Right ventricle myocardium inferior (tissue), 1 donor: ENCODE results near the gene TXNDC11. TPM values are rescaled to one million over a fixed set of nuclear protein-coding genes. Genes with fewer than 3 reads are reported as not detected.

Experiments
- ATAC-seq: fragments of 200-7000 bp; cut with Tn5 transposase; one replicate; pipeline ENCODE4 v1.9.1; 2020; ENCODE audit warnings: mild to moderate bottlenecking, moderate library complexity
- DNase-seq: peaks from one replicate; pipeline ENCODE4 v3.0.0; 2021; ENCODE audit errors: missing footprints
- intact Hi-C: fragments of 100-400 bp; cut with DNase I; formaldehyde crosslinking; loops from one replicate; pipeline ENCODE4 v1.11.0; 2022
- total RNA-seq: library from RNA; stranded (reverse); fragmentation: NEBNext Ultra II Directional; extraction: Animal tissue kit (Norgen Biotek cat#: 25700); gene quantifications from one replicate; pipeline ENCODE4 v1.2.1, GENCODE V29; 2021
- donor health status: DM: no; HTN: yes; CAD: no; lungs with severe emphysema.

Gene TXNDC11
- total RNA-seq, 1 donor from 2014 or later = 20.3 TPM

- intact Hi-C loops = no loop called here
- DNase-seq (no peak), ATAC-seq (no peak)
Observed at GRCh38 chr16:11681976-11682654, 60.5 kb downstream of the TXNDC11 start.

GRCh38 chr16:11681556-11681955 is 61.1 kb downstream of the TXNDC11 start:
- no peak for ATAC-seq

GRCh38 chr16:11679941-11680911 is 62.4 kb downstream of the TXNDC11 start:
- DNase-seq (no peak), ATAC-seq (no peak)
- intact Hi-C loops = no loop called here

More at GRCh38 chr16:11681556-11681955, 61.1 kb downstream of the TXNDC11 start:
- intact Hi-C loops = no loop called here
- DNase-seq = no peak

- DNase-seq (no peak), ATAC-seq (no peak)
- intact Hi-C loops = no loop called here
Observed at GRCh38 chr16:11679250-11679649, 63.4 kb downstream of the TXNDC11 start.

- DNase-seq (no peak), ATAC-seq (no peak)
- intact Hi-C loops = no loop called here
Observed at GRCh38 chr16:11677959-11678881, 64.4 kb downstream of the TXNDC11 start.

- no peak for DNase-seq
- intact Hi-C loops = no loop called here
- ATAC-seq = no peak
Observed at GRCh38 chr16:11677451-11677951, 65.2 kb downstream of the TXNDC11 start.

GRCh38 chr16:11676799-11677198 is 65.9 kb downstream of the TXNDC11 start:
- intact Hi-C loops = no loop called here
- ATAC-seq (no peak), DNase-seq (no peak)

- intact Hi-C loops = no loop called here
- no peak for DNase-seq
Observed at GRCh38 chr16:11675561-11676511, 66.8 kb downstream of the TXNDC11 start.

GRCh38 chr16:11674818-11675560 is 67.7 kb downstream of the TXNDC11 start:
- no peak for ATAC-seq
- no peak for DNase-seq
- intact Hi-C loops = loop anchor here (5.0 kb wide), 1 partner anchor 37 kb away; no protein-coding TSS in a partner anchor

More at GRCh38 chr16:11675561-11676511, 66.8 kb downstream of the TXNDC11 start:
- ATAC-seq = no peak

- ATAC-seq (peak; percentile 14), DNase-seq (no peak)
- intact Hi-C loops = loop anchor here (5.0 kb wide), 1 partner anchor 38 kb away; no protein-coding TSS in a partner anchor
Observed at GRCh38 chr16:11674001-11674817, 68.4 kb downstream of the TXNDC11 start.

GRCh38 chr16:11673091-11674000 is 69.3 kb downstream of the TXNDC11 start:
- ATAC-seq = no peak
- no peak for DNase-seq
- intact Hi-C loops = loop anchor here (5.0 kb wide), 1 partner anchor 39 kb away; no protein-coding TSS in a partner anchor

GRCh38 chr16:11672206-11673090 is 70.2 kb downstream of the TXNDC11 start:
- intact Hi-C loops = loop anchor here (5.0 kb wide), 1 partner anchor 40 kb away; no protein-coding TSS in a partner anchor
- no peak for DNase-seq
- ATAC-seq = no peak

- intact Hi-C loops = loop anchor here (5.0 kb wide), 1 partner anchor 41 kb away; no protein-coding TSS in a partner anchor
- DNase-seq = no peak
Observed at GRCh38 chr16:11671676-11672075, 71.0 kb downstream of the TXNDC11 start.

GRCh38 chr16:11671271-11671670 is 71.4 kb downstream of the TXNDC11 start:
- intact Hi-C loops = loop anchor here (5.0 kb wide), 1 partner anchor 41 kb away; no protein-coding TSS in a partner anchor
- DNase-seq = no peak

More at GRCh38 chr16:11671676-11672075, 71.0 kb downstream of the TXNDC11 start:
- ATAC-seq = no peak

More at GRCh38 chr16:11671271-11671670, 71.4 kb downstream of the TXNDC11 start:
- no peak for ATAC-seq
